IPS-18a (cell line): Measurements from ENCODE around the gene PRSS2.

Experiments
- H3K27ac ChIP-seq: one replicate; pipeline ENCODE4 v1.5.1; 2013; ENCODE audit warnings: low read length
- H3K27me3 ChIP-seq: one replicate; pipeline ENCODE4 v1.6.1; 2013; ENCODE audit warnings: mild to moderate bottlenecking, low read length; ENCODE audit not compliant: control insufficient read depth, insufficient read depth
- H3K36me3 ChIP-seq: one replicate; pipeline ENCODE4 v1.6.1; 2013; ENCODE audit warnings: low read depth, low read length; ENCODE audit not compliant: control insufficient read depth
- H3K4me1 ChIP-seq: one replicate; pipeline ENCODE4 v1.6.1; 2013; ENCODE audit warnings: low read depth, low read length; ENCODE audit not compliant: control insufficient read depth
- H3K4me3 ChIP-seq: one replicate; pipeline ENCODE4 v1.5.1; 2013; ENCODE audit warnings: low read length
- H3K9ac ChIP-seq: one replicate; pipeline ENCODE4 v1.6.1; 2013; ENCODE audit warnings: mild to moderate bottlenecking, low read length, moderate library complexity
- H3K9me3 ChIP-seq: one replicate; pipeline ENCODE4 v1.6.1; 2013; ENCODE audit warnings: low read depth, low read length; ENCODE audit not compliant: control insufficient read depth

The PRSS2 gene

GRCh38 chr7:142819530-142819929, 48.8 kb downstream of the PRSS2 start:
- Histone ChIP-seq H3K4me1 (peaks cover 1% of the 10 kb centered on the region), H3K36me3 (no peaks in the 10 kb centered on the region), H3K9me3 (no peaks in the 10 kb centered on the region), H3K27ac (no peak overlapping the region), H3K4me3 (no peak overlapping the region), H3K27me3 (no peaks in the 10 kb centered on the region), H3K9ac (no peak overlapping the region)

- H3K9me3 ChIP-seq: peaks cover 7% of the 10 kb centered on the region
- H3K4me3 ChIP-seq: no peak overlapping the region
- H3K36me3 ChIP-seq: no peaks in the 10 kb centered on the region
- no peak overlapping the region for H3K27ac ChIP-seq
- no peaks in the 10 kb centered on the region for H3K4me1 ChIP-seq
- no peaks in the 10 kb centered on the region for H3K27me3 ChIP-seq
- no peak overlapping the region for H3K9ac ChIP-seq
These were observed 51.9 kb downstream of the PRSS2 start for GRCh38 chr7:142822714-142823113.
